K562 (cell line): ENCODE data around the gene LAMA1.

Experiments
- ARID1B ChIP-seq: fragments of 450-650 bp; IDR thresholded peaks from 2 replicates; pipeline ENCODE4 v1.6.1; 2016; ENCODE audit warnings: antibody characterized with exemption, mild to moderate bottlenecking, inconsistent platforms
- ESRRA ChIP-seq: fragments of 450-650 bp; IDR thresholded peaks from 2 replicates; pipeline ENCODE4 v1.6.1; 2014; ENCODE audit warnings: low read depth, mild to moderate bottlenecking, moderate library complexity, borderline replicate concordance
- POLR2A ChIP-seq: fragments of 450-650 bp; conservative IDR thresholded peaks from 2 replicates; pipeline ENCODE4 v1.6.1; 2016
- ZNF274 ChIP-seq: IDR thresholded peaks from 2 replicates; pipeline ENCODE4 v1.6.1; 2011; ENCODE audit warnings: low read depth, mild to moderate bottlenecking, low read length, moderate library complexity, borderline replicate concordance
- TF ChIP-seq, protein P1 (sequence below): sonication (generic); formaldehyde crosslinking; IDR thresholded peaks from 2 replicates; pipeline ENCODE4 v1.9.0; 2022; ENCODE audit warnings: mild to moderate bottlenecking, missing genetic modification reagents
- TF ChIP-seq, protein P2 (sequence below), 2 experiments: fragments of 450-650 bp; formaldehyde crosslinking in 1 of 2; IDR thresholded peaks; 2 replicates each; pipeline versions ENCODE4 v1.4.0 to v1.6.1; 2014 to 2020; ENCODE audit warnings: mild to moderate bottlenecking in 2 of 2, borderline replicate concordance in 1 of 2, low read depth in 1 of 2
- TF ChIP-seq, protein P3 (sequence below): fragments of 450-650 bp; IDR thresholded peaks from 2 replicates; pipeline ENCODE4 v1.6.1; 2016; ENCODE audit warnings: low read depth

DNA sequence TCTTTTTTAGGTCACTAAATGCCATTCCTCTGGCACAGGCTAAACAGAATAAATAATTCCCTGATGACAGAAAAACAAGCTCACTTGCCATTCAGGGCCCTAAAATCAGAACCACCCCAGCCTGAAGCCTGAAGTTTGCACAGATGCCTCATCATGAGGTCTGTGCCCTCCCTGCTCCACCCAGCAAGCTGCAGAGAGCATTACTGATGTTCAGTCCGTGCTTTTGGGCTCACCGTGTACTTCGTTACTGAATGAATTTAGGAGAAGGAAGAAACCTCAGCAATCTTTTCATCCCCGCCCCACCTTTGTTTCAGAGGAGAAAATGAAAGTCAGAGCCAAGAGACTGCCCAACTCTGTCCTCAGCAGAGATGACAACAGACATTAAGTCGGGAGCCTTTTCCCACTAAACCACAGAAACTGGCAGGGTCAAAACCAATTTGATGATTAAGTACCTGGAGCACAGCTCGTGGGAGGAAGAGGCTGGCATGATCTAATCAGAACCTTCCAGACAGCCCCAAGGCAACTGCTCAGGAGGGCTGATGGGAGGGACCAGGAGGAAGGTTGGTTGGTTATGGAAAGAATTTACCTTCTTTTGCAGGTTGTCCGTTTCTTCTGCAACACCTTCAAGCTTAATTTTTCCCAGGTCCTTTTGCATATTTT lies 122.7 kb downstream of the LAMA1 start:
- TF ChIP-seq, protein P1, sequence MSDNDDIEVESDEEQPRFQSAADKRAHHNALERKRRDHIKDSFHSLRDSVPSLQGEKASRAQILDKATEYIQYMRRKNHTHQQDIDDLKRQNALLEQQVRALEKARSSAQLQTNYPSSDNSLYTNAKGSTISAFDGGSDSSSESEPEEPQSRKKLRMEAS: no peak
- TF ChIP-seq ZNF274 (no peak), ESRRA (no peak), ARID1B (no peak), POLR2A (no peak)
- TF ChIP-seq, protein P2, sequence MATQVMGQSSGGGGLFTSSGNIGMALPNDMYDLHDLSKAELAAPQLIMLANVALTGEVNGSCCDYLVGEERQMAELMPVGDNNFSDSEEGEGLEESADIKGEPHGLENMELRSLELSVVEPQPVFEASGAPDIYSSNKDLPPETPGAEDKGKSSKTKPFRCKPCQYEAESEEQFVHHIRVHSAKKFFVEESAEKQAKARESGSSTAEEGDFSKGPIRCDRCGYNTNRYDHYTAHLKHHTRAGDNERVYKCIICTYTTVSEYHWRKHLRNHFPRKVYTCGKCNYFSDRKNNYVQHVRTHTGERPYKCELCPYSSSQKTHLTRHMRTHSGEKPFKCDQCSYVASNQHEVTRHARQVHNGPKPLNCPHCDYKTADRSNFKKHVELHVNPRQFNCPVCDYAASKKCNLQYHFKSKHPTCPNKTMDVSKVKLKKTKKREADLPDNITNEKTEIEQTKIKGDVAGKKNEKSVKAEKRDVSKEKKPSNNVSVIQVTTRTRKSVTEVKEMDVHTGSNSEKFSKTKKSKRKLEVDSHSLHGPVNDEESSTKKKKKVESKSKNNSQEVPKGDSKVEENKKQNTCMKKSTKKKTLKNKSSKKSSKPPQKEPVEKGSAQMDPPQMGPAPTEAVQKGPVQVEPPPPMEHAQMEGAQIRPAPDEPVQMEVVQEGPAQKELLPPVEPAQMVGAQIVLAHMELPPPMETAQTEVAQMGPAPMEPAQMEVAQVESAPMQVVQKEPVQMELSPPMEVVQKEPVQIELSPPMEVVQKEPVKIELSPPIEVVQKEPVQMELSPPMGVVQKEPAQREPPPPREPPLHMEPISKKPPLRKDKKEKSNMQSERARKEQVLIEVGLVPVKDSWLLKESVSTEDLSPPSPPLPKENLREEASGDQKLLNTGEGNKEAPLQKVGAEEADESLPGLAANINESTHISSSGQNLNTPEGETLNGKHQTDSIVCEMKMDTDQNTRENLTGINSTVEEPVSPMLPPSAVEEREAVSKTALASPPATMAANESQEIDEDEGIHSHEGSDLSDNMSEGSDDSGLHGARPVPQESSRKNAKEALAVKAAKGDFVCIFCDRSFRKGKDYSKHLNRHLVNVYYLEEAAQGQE (IDR thresholded peaks at IDR 0.05; ENCODE audit: borderline replicate concordance): no peak
- TF ChIP-seq, protein P2 (CRISPR knock-in tag; IDR thresholded peaks at IDR 0.05; ENCODE audit: low read depth): no peak
- TF ChIP-seq, protein P3, sequence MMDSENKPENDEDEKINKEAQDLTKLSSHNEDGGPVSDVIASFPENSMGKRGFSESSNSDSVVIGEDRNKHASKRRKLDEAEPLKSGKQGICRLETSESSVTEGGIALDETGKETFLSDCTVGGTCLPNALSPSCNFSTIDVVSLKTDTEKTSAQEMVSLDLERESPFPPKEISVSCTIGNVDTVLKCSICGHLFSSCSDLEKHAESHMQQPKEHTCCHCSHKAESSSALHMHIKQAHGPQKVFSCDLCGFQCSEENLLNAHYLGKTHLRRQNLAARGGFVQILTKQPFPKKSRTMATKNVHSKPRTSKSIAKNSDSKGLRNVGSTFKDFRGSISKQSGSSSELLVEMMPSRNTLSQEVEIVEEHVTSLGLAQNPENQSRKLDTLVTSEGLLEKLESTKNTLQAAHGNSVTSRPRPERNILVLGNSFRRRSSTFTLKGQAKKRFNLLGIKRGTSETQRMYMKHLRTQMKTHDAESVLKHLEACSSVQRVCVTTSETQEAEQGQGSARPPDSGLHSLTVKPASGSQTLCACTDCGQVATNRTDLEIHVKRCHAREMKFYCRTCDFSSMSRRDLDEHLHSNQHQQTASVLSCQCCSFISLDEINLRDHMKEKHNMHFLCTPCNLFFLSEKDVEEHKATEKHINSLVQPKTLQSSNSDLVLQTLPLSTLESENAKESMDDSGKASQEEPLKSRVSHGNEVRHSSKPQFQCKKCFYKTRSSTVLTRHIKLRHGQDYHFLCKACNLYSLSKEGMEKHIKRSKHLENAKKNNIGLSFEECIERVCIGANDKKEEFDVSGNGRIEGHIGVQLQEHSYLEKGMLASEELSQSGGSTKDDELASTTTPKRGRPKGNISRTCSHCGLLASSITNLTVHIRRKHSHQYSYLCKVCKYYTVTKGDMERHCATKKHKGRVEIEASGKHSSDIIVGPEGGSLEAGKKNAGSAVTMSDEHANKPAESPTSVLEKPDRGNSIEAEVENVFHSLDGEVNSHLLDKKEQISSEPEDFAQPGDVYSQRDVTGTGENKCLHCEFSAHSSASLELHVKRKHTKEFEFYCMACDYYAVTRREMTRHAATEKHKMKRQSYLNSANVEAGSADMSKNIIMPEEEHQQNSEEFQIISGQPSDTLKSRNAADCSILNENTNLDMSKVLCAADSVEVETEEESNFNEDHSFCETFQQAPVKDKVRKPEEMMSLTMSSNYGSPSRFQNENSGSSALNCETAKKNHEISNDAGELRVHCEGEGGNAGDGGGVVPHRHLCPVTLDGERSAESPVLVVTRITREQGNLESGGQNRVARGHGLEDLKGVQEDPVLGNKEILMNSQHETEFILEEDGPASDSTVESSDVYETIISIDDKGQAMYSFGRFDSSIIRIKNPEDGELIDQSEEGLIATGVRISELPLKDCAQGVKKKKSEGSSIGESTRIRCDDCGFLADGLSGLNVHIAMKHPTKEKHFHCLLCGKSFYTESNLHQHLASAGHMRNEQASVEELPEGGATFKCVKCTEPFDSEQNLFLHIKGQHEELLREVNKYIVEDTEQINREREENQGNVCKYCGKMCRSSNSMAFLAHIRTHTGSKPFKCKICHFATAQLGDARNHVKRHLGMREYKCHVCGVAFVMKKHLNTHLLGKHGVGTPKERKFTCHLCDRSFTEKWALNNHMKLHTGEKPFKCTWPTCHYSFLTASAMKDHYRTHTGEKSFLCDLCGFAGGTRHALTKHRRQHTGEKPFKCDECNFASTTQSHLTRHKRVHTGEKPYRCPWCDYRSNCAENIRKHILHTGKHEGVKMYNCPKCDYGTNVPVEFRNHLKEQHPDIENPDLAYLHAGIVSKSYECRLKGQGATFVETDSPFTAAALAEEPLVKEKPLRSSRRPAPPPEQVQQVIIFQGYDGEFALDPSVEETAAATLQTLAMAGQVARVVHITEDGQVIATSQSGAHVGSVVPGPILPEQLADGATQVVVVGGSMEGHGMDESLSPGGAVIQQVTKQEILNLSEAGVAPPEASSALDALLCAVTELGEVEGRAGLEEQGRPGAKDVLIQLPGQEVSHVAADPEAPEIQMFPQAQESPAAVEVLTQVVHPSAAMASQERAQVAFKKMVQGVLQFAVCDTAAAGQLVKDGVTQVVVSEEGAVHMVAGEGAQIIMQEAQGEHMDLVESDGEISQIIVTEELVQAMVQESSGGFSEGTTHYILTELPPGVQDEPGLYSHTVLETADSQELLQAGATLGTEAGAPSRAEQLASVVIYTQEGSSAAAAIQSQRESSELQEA: no peak
